Thoracic aorta (tissue), 2 donors: Measurements from ENCODE around the gene PPP1R1A. TPM values are rescaled to one million over a fixed set of nuclear protein-coding genes. Genes with fewer than 3 reads are reported as not detected.
A peak's percentile ranks its signal among the peaks of the same experiment; 100 is the strongest.

Experiments used
- ATAC-seq: fragments of 150-250 bp; one replicate; pipeline ENCODE4 v1.8.0; 2017; ENCODE audit warnings: low read depth; ENCODE audit not compliant: insufficient number of reproducible peaks, low FRiP score
- DNase-seq: peaks from one replicate; pipeline ENCODE4 v3.0.0-alpha.2; 2020; ENCODE audit warnings: low spot score
- H3K27ac ChIP-seq, 2 donors: fragments of 200-600 bp; sonication (generic); 1 replicate in 1 of 2; 2 replicates in 1 of 2; pipeline ENCODE4 v1.5.1; 2016; ENCODE audit warnings: mild to moderate bottlenecking in 2 of 2, moderate library complexity in 2 of 2
- H3K27me3 ChIP-seq: fragments of 200-600 bp; sonication (generic); replicated peaks from 2 replicates; pipeline ENCODE4 v1.6.0; 2016; ENCODE audit warnings: mild to moderate bottlenecking; ENCODE audit not compliant: insufficient read depth
- H3K36me3 ChIP-seq: fragments of 200-600 bp; sonication (generic); one replicate; pipeline ENCODE4 v1.5.1; 2016
- H3K4me1 ChIP-seq, 2 donors: fragments of 200-600 bp; sonication (generic); 1 replicate in 1 of 2; 2 replicates in 1 of 2; pipeline versions ENCODE4 v1.5.1 to v1.6.0; 2016; ENCODE audit warnings: low read depth in 2 of 2, mild to moderate bottlenecking in 1 of 2; ENCODE audit not compliant: control insufficient read depth in 1 of 2
- H3K4me3 ChIP-seq: fragments of 200-600 bp; sonication (generic); 2 replicates; pipeline ENCODE4 v1.5.1; 2016; ENCODE audit warnings: mild to moderate bottlenecking
- H3K9me3 ChIP-seq: fragments of 200-600 bp; sonication (generic); 2 replicates; pipeline ENCODE4 v1.5.1; 2016
- total RNA-seq, 2 donors: library from RNA; depleted of rRNA; stranded (reverse); fragments of >200 nt; gene quantifications; one replicate each; pipeline versions ENCODE4 v1.1.0 to v1.2.3, GENCODE V29; 2016
- TF ChIP-seq, protein P1 (sequence below): fragments of 200-600 bp; sonication (generic); IDR thresholded peaks from one replicate; pipeline ENCODE4 v1.5.1; 2019; ENCODE audit warnings: antibody characterized with exemption

Gene PPP1R1A
- total RNA-seq, 2 donors from 2014 or later, result 3.3 to 10.3 TPM

DNA sequence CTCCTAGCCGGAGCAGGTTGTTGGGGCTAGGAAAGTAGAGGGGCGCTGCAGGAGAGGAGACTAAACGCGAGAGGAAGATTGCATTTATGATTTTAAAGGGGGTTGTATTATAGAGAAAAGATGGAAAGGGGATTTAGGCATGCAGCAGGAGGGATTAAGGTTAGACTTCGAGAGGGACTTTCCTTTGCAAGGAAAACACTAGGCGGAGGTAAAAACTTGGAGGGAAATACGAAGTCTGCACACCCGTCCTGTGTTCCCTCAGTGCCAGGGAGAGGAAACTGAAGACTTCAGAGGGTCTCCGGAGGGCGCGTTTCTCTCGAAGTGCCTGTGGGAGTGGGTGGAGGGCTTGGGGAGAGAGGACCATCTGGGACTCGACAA lies 420 bp upstream of the PPP1R1A start:
- DNase-seq (no peak), ATAC-seq (no peak)
- Histone ChIP-seq H3K4me1 (peaks cover 3 to 40% of the 10 kb centered on the region in 2 donors), H3K27ac (no peak overlapping the region), H3K4me3 (peak overlapping the region; percentile 74), H3K36me3 (no peaks in the 10 kb centered on the region), H3K9me3 (no peaks in the 10 kb centered on the region), H3K27me3 (no peaks in the 10 kb centered on the region)
- TF ChIP-seq, protein P1, sequence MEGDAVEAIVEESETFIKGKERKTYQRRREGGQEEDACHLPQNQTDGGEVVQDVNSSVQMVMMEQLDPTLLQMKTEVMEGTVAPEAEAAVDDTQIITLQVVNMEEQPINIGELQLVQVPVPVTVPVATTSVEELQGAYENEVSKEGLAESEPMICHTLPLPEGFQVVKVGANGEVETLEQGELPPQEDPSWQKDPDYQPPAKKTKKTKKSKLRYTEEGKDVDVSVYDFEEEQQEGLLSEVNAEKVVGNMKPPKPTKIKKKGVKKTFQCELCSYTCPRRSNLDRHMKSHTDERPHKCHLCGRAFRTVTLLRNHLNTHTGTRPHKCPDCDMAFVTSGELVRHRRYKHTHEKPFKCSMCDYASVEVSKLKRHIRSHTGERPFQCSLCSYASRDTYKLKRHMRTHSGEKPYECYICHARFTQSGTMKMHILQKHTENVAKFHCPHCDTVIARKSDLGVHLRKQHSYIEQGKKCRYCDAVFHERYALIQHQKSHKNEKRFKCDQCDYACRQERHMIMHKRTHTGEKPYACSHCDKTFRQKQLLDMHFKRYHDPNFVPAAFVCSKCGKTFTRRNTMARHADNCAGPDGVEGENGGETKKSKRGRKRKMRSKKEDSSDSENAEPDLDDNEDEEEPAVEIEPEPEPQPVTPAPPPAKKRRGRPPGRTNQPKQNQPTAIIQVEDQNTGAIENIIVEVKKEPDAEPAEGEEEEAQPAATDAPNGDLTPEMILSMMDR, result no peak

DNA sequence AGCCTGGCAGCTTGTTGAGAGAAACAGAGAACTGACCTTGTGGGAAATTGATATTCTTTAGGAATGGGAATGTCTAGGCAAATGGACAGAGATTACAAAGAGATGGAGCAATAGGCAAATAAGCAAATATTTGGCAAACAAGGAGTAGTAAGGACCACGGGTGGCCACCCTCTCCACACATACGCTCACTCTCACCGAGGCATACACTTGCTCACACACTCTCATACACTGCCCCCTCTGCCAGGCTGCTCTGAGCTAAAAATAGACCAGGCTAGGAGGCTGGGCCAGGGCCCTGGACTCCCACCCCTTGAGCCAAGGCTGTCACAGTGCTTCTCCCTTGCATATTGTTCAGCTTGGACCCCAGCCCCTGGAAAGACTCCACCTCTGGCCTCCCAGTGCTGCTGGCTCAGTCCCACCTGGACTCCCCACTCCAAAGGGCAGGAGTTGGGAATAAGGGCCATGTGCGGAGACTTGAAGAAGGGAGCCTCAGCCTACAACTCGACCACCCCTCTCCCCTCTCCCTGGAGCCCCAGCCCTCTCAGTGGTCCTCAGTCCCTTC lies 1.1 kb downstream of the PPP1R1A start:
- H3K27me3 ChIP-seq, result no peaks in the 10 kb centered on the region
- H3K36me3 ChIP-seq, result no peaks in the 10 kb centered on the region
- peak overlapping the region; percentile 74 for H3K4me3 ChIP-seq
- DNase-seq, result peak; percentile 14
- H3K9me3 ChIP-seq, result no peaks in the 10 kb centered on the region
- TF ChIP-seq, protein P1, result no peak
- H3K4me1 ChIP-seq, result peaks cover 3 to 40% of the 10 kb centered on the region in 2 donors
- ATAC-seq, result peak; percentile 50
- H3K27ac ChIP-seq, result peak overlapping the region; percentile 36 to 57

DNA sequence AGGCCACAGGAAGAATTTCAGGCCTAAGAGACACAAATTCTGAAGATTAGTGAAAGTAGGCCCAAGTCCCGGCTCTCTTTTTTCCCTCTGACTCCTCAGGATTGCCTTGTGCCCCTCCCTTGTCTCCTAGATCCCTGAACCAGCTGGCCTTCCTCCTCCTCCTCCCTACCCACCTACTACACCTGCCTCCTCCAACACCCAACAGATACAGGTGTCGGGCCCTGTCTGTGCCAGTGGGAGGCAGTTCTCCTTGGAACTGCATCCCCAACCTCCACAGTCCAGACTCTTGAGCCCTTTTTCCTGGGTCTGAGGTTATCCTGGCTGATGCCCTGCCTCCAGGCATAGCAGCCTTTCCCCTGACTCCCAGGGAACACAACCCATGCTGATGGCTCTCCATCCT lies 1.8 kb downstream of the PPP1R1A start:
- Histone ChIP-seq H3K27me3 (no peaks in the 10 kb centered on the region), H3K27ac (peak overlapping the region; percentile 14 to 36), H3K4me1 (peaks cover 3 to 40% of the 10 kb centered on the region in 2 donors), H3K9me3 (no peaks in the 10 kb centered on the region), H3K4me3 (no peak overlapping the region), H3K36me3 (no peaks in the 10 kb centered on the region)
- ATAC-seq (no peak), DNase-seq (no peak)
- TF ChIP-seq, protein P1, result no peak

DNA sequence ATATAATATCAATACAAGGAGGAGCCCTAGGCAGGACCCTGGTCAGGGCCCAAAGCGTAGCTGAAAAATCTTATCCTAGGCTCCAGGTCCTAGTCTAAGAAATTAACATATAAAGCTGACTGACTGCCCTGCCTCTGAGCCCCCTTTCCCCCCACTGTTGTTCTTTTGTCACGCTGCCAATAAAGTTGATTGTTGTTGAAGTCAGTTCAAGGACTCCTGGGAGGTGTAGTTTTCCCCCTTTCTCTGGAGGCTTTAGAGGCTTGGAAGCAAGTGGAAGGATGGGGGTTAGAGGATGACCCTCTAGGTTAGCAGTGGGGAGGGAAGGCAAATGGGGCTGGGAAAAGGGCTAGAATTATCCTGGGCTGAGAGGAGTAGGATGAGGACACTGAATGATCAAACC lies 3.2 kb downstream of the PPP1R1A start:
- H3K9me3 ChIP-seq, result no peaks in the 10 kb centered on the region
- no peak overlapping the region for H3K4me3 ChIP-seq
- no peak for DNase-seq
- H3K4me1 ChIP-seq, result peaks cover 3 to 28% of the 10 kb centered on the region in 2 donors
- H3K36me3 ChIP-seq, result no peaks in the 10 kb centered on the region
- ATAC-seq, result no peak
- TF ChIP-seq, protein P1, result no peak
- no peak overlapping the region for H3K27ac ChIP-seq
- H3K27me3 ChIP-seq, result no peaks in the 10 kb centered on the region

DNA sequence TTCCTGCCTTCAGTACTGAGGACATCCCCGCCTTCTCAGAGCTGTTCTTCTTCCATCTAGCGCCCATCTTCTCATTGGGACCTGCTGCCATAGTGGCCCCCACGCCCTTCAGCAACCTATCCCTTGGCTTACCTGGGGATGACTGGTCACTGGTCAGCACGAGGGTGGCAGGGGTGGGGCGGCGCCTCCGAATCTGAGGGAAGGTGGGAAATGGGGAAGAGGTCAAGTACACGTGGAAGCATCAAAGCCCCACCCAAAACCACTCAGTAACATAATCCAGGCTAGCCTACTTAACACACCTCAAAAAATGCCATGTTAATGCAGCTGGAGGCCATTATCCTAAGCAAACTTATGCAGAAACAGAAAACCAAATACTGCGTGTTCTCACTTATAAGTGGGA lies 4.3 kb downstream of the PPP1R1A start:
- Histone ChIP-seq H3K4me3 (no peak overlapping the region), H3K36me3 (no peaks in the 10 kb centered on the region), H3K9me3 (no peaks in the 10 kb centered on the region), H3K27me3 (no peaks in the 10 kb centered on the region), H3K4me1 (peaks cover 3 to 26% of the 10 kb centered on the region in 2 donors), H3K27ac (no peak overlapping the region)
- no peak for ATAC-seq
- no peak for DNase-seq
- TF ChIP-seq, protein P1, result no peak
